ENCODE data around the gene CLSTN2.

Gene CLSTN2

GRCh38 chr3:139944256-139944910 is 9.4 kb downstream of the CLSTN2 start:
- DNase-seq = no peak

GRCh38 chr3:139945386-139945785 is 10.4 kb downstream of the CLSTN2 start:
- no peak for DNase-seq

GRCh38 chr3:139945942-139946341 is 11.0 kb downstream of the CLSTN2 start:
- no peak for DNase-seq

GRCh38 chr3:139948467-139948866 is 13.5 kb downstream of the CLSTN2 start:
- DNase-seq = no peak

- DNase-seq = peak in 1 of 3 donors; percentile 2
These were observed 13.9 kb downstream of the CLSTN2 start for GRCh38 chr3:139948898-139949297.

GRCh38 chr3:139953131-139953910 is 18.3 kb downstream of the CLSTN2 start:
- DNase-seq = no peak

- no peak for DNase-seq
These were observed 19.3 kb downstream of the CLSTN2 start for GRCh38 chr3:139954146-139954860.

- no peak for DNase-seq
These were observed 22.9 kb downstream of the CLSTN2 start for GRCh38 chr3:139957844-139958243.

- no peak for DNase-seq
These were observed 34.4 kb downstream of the CLSTN2 start for GRCh38 chr3:139969386-139969785.

GRCh38 chr3:139970526-139970925 is 35.5 kb downstream of the CLSTN2 start:
- DNase-seq = no peak

GRCh38 chr3:139974809-139975425 is 39.9 kb downstream of the CLSTN2 start:
- DNase-seq = no peak

GRCh38 chr3:139975594-139976365 is 40.8 kb downstream of the CLSTN2 start:
- no peak for DNase-seq

- DNase-seq = no peak
These were observed 44.0 kb downstream of the CLSTN2 start for GRCh38 chr3:139978966-139979365.

GRCh38 chr3:139979991-139980390 is 45.0 kb downstream of the CLSTN2 start:
- no peak for DNase-seq

GRCh38 chr3:139982404-139982803 is 47.4 kb downstream of the CLSTN2 start:
- no peak for DNase-seq

GRCh38 chr3:139985576-139985975 is 50.6 kb downstream of the CLSTN2 start:
- DNase-seq = no peak

- DNase-seq = no peak
These were observed 52.9 kb downstream of the CLSTN2 start for GRCh38 chr3:139987908-139988307.

GRCh38 chr3:139988472-139989156 is 53.6 kb downstream of the CLSTN2 start:
- no peak for DNase-seq

- DNase-seq = no peak
These were observed 59.9 kb downstream of the CLSTN2 start for GRCh38 chr3:139994891-139995290.

GRCh38 chr3:140004271-140004670 is 69.3 kb downstream of the CLSTN2 start:
- no peak for DNase-seq

GRCh38 chr3:140006331-140006730 is 71.3 kb downstream of the CLSTN2 start:
- no peak for DNase-seq

- no peak for DNase-seq
These were observed 72.1 kb downstream of the CLSTN2 start for GRCh38 chr3:140007081-140007480.
